K562 (cell line): ENCODE data around the gene MACROH2A2. TPM values are rescaled to one million over a fixed set of nuclear protein-coding genes. Genes with fewer than 3 reads are reported as not detected.
A peak's percentile ranks its signal among the peaks of the same experiment; 100 is the strongest.

Experiments
- CBX2 ChIP-seq: fragments of 200-600 bp; sonication (generic); IDR thresholded peaks from one replicate; pipeline ENCODE4 v1.6.1; 2012; ENCODE audit warnings: mild to moderate bottlenecking, low read length, inconsistent platforms; ENCODE audit not compliant: insufficient read depth, poor library complexity, severe bottlenecking
- FOXA1 ChIP-seq: fragments of 450-650 bp; IDR thresholded peaks from 2 replicates; pipeline ENCODE4 v1.6.1; 2016; ENCODE audit warnings: mild to moderate bottlenecking, borderline replicate concordance
- NR4A1 ChIP-seq, 2 experiments: fragments of 250-450 bp in 1 of 2; fragments of 450-650 bp in 1 of 2; sonication (Bioruptor Pico) in 1 of 2; IDR thresholded peaks; 2 replicates each; pipeline versions ENCODE4 v1.4.0 to v1.6.1; 2016 to 2020; ENCODE audit warnings: mild to moderate bottlenecking in 2 of 2, missing compliant biosample characterization in 1 of 2, missing genetic modification characterization in 1 of 2, moderate library complexity in 1 of 2
- U2AF2 ChIP-seq: fragments of 200-400 bp; formaldehyde crosslinking; optimal IDR thresholded peaks from 2 replicates; pipeline ENCODE3; 2017; ENCODE audit warnings: low read depth, mild to moderate bottlenecking, low read length
- YY1 ChIP-seq, 3 experiments: IDR thresholded peaks; 2 replicates each; pipeline ENCODE4 v1.6.1; 2011; ENCODE audit warnings: low read length in 2 of 3, mild to moderate bottlenecking in 2 of 3, moderate library complexity in 2 of 3, borderline replicate concordance in 1 of 3, control low read depth in 1 of 3, low read depth in 1 of 3; ENCODE audit not compliant: insufficient read depth in 3 of 3, insufficient replicate concordance in 2 of 3, control insufficient read depth in 1 of 3, insufficient read length in 1 of 3; ENCODE audit errors: extremely low read depth in 1 of 3
- ZNF134 ChIP-seq: fragments of 250-450 bp; sonication (Bioruptor Pico); conservative IDR thresholded peaks from 2 replicates; pipeline ENCODE4 v1.4.0; 2020
- ZNF282 ChIP-seq: sonication (generic); formaldehyde crosslinking; IDR thresholded peaks from 2 replicates; pipeline ENCODE4 v1.8.1; 2023; ENCODE audit warnings: missing genetic modification reagents
- polyA plus RNA-seq, 8 experiments: library from polyadenylated mRNA; depleted of rRNA in 4 of 8; stranded (reverse) in 5 of 8; unstranded in 3 of 8; fragments of >200 nt; fragmentation: Nextera tagmentation in 2 of 8; fragmentation: Illumina TruSeq in 1 of 8; extraction: Ambion mirVana in 2 of 8; extraction: Trizol in 1 of 8; gene quantifications; 2 replicates each; pipeline versions ENCODE4 v1.2.1 to v1.2.3, GENCODE V29; 2011 to 2014; ENCODE audit warnings: inconsistent platforms in 1 of 8, missing spikeins in 1 of 8
- total RNA-seq, 7 experiments: library from RNA; depleted of rRNA in 6 of 7; stranded (reverse); fragments of >200 nt in 6 of 7; fragmentation: Illumina TruSeq in 2 of 7; extraction: Trizol in 2 of 7; gene quantifications; 2 replicates each; pipeline versions ENCODE4 v1.2.1 to v1.2.3, GENCODE V29; 2011 to 2021; ENCODE audit warnings: low replicate concordance in 1 of 7
- TF ChIP-seq, protein P1 (sequence below): fragments of 450-650 bp; formaldehyde crosslinking; IDR thresholded peaks from 2 replicates; pipeline ENCODE4 v1.4.0; 2020; ENCODE audit warnings: mild to moderate bottlenecking, moderate library complexity
- TF ChIP-seq, protein P2 (sequence below): IDR thresholded peaks from 3 replicates; pipeline ENCODE4 v1.6.1; 2011; ENCODE audit warnings: borderline replicate concordance, mild to moderate bottlenecking, moderate library complexity; ENCODE audit not compliant: insufficient read length; ENCODE audit errors: extremely low read depth
- TF ChIP-seq, protein P3 (sequence below): fragments of 450-650 bp; IDR thresholded peaks from 2 replicates; pipeline ENCODE4 v1.6.1; 2018; ENCODE audit not compliant: partially characterized antibody
- TF ChIP-seq, protein P4 (sequence below): IDR thresholded peaks from 2 replicates; pipeline ENCODE4 v1.6.1; 2012; ENCODE audit warnings: low read depth, low read length, improper control_type of control experiment, borderline replicate concordance
- TF ChIP-seq, protein P5 (sequence below), 3 experiments: IDR thresholded peaks in 2 of 3; conservative IDR thresholded peaks in 1 of 3; 2 replicates each; pipeline ENCODE4 v1.5.1; 2011 to 2012; ENCODE audit warnings: low read length in 3 of 3, mild to moderate bottlenecking in 3 of 3, control low read depth in 2 of 3, improper control_type of control experiment in 1 of 3, inconsistent platforms in 1 of 3, low read depth in 1 of 3, mixed read lengths in 1 of 3, moderate library complexity in 1 of 3; ENCODE audit not compliant: insufficient read depth in 2 of 3

Gene MACROH2A2
- total and polyA plus RNA-seq, 9 of the 15 experiments (the other 6 are each of a cell fraction or from before 2014, with no cell fraction given): 0.07 TPM; not detected in 8

DNA sequence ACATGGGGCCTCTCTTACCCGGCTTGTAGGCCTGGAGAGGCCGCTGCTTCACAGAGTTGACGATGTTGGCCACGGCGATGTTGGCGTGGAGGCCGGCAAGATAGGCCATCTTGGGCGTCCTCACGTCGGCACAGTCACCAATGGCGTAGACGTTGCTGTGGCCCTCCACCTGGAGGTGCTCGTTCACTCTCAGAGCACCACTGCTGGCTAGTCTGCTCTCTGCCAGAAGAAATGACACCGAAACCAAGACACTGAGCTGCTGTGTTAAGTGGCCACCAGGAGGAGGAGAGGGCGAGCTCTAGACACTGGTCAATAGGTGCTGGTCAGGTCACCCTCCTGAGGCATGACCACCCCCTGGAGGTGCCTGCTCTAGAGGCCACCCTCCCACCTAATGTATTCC is 62.3 kb downstream of the MACROH2A2 start (continued):
- no peak for TF ChIP-seq FOXA1
- TF ChIP-seq, protein P1, sequence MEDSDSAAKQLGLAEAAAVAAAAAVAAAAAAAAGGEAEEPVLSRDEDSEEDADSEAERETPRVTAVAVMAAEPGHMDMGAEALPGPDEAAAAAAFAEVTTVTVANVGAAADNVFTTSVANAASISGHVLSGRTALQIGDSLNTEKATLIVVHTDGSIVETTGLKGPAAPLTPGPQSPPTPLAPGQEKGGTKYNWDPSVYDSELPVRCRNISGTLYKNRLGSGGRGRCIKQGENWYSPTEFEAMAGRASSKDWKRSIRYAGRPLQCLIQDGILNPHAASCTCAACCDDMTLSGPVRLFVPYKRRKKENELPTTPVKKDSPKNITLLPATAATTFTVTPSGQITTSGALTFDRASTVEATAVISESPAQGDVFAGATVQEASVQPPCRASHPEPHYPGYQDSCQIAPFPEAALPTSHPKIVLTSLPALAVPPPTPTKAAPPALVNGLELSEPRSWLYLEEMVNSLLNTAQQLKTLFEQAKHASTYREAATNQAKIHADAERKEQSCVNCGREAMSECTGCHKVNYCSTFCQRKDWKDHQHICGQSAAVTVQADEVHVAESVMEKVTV (CRISPR knock-in tag): no peak
- TF ChIP-seq, protein P2, sequence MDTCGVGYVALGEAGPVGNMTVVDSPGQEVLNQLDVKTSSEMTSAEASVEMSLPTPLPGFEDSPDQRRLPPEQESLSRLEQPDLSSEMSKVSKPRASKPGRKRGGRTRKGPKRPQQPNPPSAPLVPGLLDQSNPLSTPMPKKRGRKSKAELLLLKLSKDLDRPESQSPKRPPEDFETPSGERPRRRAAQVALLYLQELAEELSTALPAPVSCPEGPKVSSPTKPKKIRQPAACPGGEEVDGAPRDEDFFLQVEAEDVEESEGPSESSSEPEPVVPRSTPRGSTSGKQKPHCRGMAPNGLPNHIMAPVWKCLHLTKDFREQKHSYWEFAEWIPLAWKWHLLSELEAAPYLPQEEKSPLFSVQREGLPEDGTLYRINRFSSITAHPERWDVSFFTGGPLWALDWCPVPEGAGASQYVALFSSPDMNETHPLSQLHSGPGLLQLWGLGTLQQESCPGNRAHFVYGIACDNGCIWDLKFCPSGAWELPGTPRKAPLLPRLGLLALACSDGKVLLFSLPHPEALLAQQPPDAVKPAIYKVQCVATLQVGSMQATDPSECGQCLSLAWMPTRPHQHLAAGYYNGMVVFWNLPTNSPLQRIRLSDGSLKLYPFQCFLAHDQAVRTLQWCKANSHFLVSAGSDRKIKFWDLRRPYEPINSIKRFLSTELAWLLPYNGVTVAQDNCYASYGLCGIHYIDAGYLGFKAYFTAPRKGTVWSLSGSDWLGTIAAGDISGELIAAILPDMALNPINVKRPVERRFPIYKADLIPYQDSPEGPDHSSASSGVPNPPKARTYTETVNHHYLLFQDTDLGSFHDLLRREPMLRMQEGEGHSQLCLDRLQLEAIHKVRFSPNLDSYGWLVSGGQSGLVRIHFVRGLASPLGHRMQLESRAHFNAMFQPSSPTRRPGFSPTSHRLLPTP: no peak
- TF ChIP-seq, protein P3, sequence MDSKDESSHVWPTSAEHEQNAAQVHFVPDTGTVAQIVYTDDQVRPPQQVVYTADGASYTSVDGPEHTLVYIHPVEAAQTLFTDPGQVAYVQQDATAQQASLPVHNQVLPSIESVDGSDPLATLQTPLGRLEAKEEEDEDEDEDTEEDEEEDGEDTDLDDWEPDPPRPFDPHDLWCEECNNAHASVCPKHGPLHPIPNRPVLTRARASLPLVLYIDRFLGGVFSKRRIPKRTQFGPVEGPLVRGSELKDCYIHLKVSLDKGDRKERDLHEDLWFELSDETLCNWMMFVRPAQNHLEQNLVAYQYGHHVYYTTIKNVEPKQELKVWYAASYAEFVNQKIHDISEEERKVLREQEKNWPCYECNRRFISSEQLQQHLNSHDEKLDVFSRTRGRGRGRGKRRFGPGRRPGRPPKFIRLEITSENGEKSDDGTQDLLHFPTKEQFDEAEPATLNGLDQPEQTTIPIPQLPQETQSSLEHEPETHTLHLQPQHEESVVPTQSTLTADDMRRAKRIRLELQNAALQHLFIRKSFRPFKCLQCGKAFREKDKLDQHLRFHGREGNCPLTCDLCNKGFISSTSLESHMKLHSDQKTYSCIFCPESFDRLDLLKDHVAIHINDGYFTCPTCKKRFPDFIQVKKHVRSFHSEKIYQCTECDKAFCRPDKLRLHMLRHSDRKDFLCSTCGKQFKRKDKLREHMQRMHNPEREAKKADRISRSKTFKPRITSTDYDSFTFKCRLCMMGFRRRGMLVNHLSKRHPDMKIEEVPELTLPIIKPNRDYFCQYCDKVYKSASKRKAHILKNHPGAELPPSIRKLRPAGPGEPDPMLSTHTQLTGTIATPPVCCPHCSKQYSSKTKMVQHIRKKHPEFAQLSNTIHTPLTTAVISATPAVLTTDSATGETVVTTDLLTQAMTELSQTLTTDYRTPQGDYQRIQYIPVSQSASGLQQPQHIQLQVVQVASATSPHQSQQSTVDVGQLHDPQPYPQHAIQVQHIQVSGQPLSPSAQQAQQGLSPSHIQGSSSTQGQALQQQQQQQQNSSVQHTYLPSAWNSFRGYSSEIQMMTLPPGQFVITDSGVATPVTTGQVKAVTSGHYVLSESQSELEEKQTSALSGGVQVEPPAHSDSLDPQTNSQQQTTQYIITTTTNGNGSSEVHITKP: no peak
- no peak for TF ChIP-seq ZNF134 (CRISPR knock-in tag)
- TF ChIP-seq ZNF282: no peak
- TF ChIP-seq, protein P4, sequence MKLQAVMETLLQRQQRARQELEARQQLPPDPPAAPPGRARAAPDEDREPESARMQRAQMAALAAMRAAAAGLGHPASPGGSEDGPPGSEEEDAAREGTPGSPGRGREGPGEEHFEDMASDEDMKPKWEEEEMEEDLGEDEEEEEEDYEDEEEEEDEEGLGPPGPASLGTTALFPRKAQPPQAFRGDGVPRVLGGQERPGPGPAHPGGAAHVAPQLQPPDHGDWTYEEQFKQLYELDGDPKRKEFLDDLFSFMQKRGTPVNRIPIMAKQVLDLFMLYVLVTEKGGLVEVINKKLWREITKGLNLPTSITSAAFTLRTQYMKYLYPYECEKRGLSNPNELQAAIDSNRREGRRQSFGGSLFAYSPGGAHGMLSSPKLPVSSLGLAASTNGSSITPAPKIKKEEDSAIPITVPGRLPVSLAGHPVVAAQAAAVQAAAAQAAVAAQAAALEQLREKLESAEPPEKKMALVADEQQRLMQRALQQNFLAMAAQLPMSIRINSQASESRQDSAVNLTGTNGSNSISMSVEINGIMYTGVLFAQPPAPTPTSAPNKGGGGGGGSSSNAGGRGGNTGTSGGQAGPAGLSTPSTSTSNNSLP: no peak
- TF ChIP-seq YY1 (IDR thresholded peaks at IDR 0.05; ENCODE audit: borderline replicate concordance in 1 of 3, control insufficient read depth in 1 of 3, extremely low read depth in 1 of 3, insufficient read depth in 3 of 3, insufficient read length in 1 of 3, insufficient replicate concordance in 2 of 3, low read depth in 1 of 3, low read length in 2 of 3): peak in 2 of 3 experiments; percentile 21 to 53
- TF ChIP-seq U2AF2: no peak
- TF ChIP-seq, protein P5, sequence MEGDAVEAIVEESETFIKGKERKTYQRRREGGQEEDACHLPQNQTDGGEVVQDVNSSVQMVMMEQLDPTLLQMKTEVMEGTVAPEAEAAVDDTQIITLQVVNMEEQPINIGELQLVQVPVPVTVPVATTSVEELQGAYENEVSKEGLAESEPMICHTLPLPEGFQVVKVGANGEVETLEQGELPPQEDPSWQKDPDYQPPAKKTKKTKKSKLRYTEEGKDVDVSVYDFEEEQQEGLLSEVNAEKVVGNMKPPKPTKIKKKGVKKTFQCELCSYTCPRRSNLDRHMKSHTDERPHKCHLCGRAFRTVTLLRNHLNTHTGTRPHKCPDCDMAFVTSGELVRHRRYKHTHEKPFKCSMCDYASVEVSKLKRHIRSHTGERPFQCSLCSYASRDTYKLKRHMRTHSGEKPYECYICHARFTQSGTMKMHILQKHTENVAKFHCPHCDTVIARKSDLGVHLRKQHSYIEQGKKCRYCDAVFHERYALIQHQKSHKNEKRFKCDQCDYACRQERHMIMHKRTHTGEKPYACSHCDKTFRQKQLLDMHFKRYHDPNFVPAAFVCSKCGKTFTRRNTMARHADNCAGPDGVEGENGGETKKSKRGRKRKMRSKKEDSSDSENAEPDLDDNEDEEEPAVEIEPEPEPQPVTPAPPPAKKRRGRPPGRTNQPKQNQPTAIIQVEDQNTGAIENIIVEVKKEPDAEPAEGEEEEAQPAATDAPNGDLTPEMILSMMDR (IDR thresholded peaks at IDR 0.05 in 2 of 3, conservative IDR thresholded peaks at IDR 0.05 in 1 of 3; ENCODE audit: insufficient read depth in 2 of 3, low read depth in 1 of 3, low read length in 3 of 3): peak; percentile 66 to 93 (median 66)
- TF ChIP-seq NR4A1 (CRISPR knock-in tag; IDR thresholded peaks at IDR 0.05): no peak
- no peak for TF ChIP-seq NR4A1 (tag; IDR thresholded peaks at IDR 0.05)
- no peak for TF ChIP-seq CBX2
